Measurements from ENCODE around the gene VPS52.
"Not testable (repeated sequence)": the region's sequence is repeated elsewhere in the genome, so short reads cannot be mapped to it uniquely, and the experiment has no call there.

VPS52 gene

GRCh38 chr6:33251395-33252012 lies 20.2 kb downstream of the VPS52 start:
- DNase-seq (ENCODE audit: low read depth in 2 of 2, low spot score in 1 of 2): no peak

GRCh38 chr6:33250731-33251130 lies 20.9 kb downstream of the VPS52 start:
- DNase-seq (ENCODE audit: low read depth in 2 of 2, low spot score in 1 of 2): no peak

GRCh38 chr6:33249732-33250630 lies 21.7 kb downstream of the VPS52 start:
- DNase-seq (ENCODE audit: low read depth in 2 of 2, low spot score in 1 of 2): no peak

- peak; percentile 83 to 90 for DNase-seq (ENCODE audit: low read depth in 2 of 2, low spot score in 1 of 2)
Observed at GRCh38 chr6:33248932-33249731, 22.5 kb downstream of the VPS52 start.

- DNase-seq (ENCODE audit: low read depth in 2 of 2, low spot score in 1 of 2): no peak
Observed at GRCh38 chr6:33248643-33248931, 23.1 kb downstream of the VPS52 start.

GRCh38 chr6:33247977-33248642 lies 23.6 kb downstream of the VPS52 start:
- peak; percentile 78 to 95 for DNase-seq (ENCODE audit: low read depth in 2 of 2, low spot score in 1 of 2)

- DNase-seq (ENCODE audit: low read depth in 2 of 2, low spot score in 1 of 2): no peak
Observed at GRCh38 chr6:33243476-33243875, 28.2 kb downstream of the VPS52 start.

GRCh38 chr6:33241968-33242367 lies 29.7 kb downstream of the VPS52 start:
- DNase-seq (ENCODE audit: low read depth in 2 of 2, low spot score in 1 of 2): no peak

- DNase-seq (ENCODE audit: low read depth in 2 of 2, low spot score in 1 of 2): no peak
Observed at GRCh38 chr6:33237741-33238140, 33.9 kb downstream of the VPS52 start.

- DNase-seq (ENCODE audit: low read depth in 2 of 2, low spot score in 1 of 2): no peak
Observed at GRCh38 chr6:33236852-33237251, 34.8 kb downstream of the VPS52 start.

GRCh38 chr6:33236328-33236727 lies 35.3 kb downstream of the VPS52 start:
- DNase-seq (ENCODE audit: low read depth in 2 of 2, low spot score in 1 of 2): no peak

- no peak for DNase-seq (ENCODE audit: low read depth in 2 of 2, low spot score in 1 of 2)
Observed at GRCh38 chr6:33235221-33235634, 36.4 kb downstream of the VPS52 start.

GRCh38 chr6:33226503-33227120 lies 45.1 kb downstream of the VPS52 start:
- not testable (repeated sequence) for DNase-seq (ENCODE audit: low read depth in 2 of 2, low spot score in 1 of 2)

GRCh38 chr6:33217681-33218080 lies 54.0 kb downstream of the VPS52 start:
- no peak for DNase-seq (ENCODE audit: low read depth in 2 of 2, low spot score in 1 of 2)

- DNase-seq (ENCODE audit: low read depth in 2 of 2, low spot score in 1 of 2): no peak
Observed at GRCh38 chr6:33217246-33217645, 54.4 kb downstream of the VPS52 start.

- DNase-seq (ENCODE audit: low read depth in 2 of 2, low spot score in 1 of 2): no peak
Observed at GRCh38 chr6:33216117-33216649, 55.5 kb downstream of the VPS52 start.

- no peak for DNase-seq (ENCODE audit: low read depth in 2 of 2, low spot score in 1 of 2)
Observed at GRCh38 chr6:33215271-33216116, 56.2 kb downstream of the VPS52 start.

GRCh38 chr6:33213989-33214335 lies 57.7 kb downstream of the VPS52 start:
- no peak for DNase-seq (ENCODE audit: low read depth in 2 of 2, low spot score in 1 of 2)

GRCh38 chr6:33213166-33213988 lies 58.3 kb downstream of the VPS52 start:
- DNase-seq (ENCODE audit: low read depth in 2 of 2, low spot score in 1 of 2): no peak

Data from stimulated activated CD8-positive, alpha-beta memory T cell treated with anti-CD3 and anti-CD28 coated beads, Interleukin-4, amount 100 ng/mL, for 4 hours (primary cell).